Stimulated activated CD4-positive, alpha-beta T cell treated with anti-CD3 and anti-CD28 coated beads, Interleukin-2, amount 100 ng/mL, for 4 hours (primary cell): ENCODE measurements around the gene ANKFY1.
"Not testable (repeated sequence)": the region's sequence is repeated elsewhere in the genome, so short reads cannot be mapped to it uniquely, and the experiment has no call there.

Experiments
- DNase-seq: peaks from one replicate; pipeline ENCODE4 v3.0.0-alpha.2; 2020; ENCODE audit warnings: low read depth

Gene ANKFY1

GRCh38 chr17:4156750-4157381, 106.9 kb downstream of the ANKFY1 start:
- DNase-seq: no peak

GRCh38 chr17:4155980-4156620, 107.7 kb downstream of the ANKFY1 start:
- DNase-seq: no peak

DNA sequence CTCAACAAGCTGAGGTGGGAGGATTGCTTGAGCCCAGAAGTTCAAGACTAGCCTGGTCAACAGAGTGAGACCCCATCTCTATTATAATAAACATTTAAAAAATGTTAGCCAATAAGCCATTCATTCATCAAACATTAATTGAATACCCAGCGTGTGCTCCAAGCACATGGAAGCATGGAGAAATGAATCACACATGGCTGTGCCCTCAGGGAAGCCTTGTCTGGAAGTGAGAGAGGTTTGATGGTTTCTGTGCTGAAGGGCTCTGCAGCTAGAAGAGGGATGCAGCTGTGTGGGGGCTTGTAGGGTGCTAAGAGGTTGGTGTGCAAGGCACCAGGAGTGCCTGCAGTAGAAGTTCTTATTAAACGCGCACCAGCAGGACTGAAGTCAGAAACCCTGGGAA, 109.6 kb downstream of the ANKFY1 start:
- DNase-seq: no peak

- DNase-seq: no peak
Measured at GRCh38 chr17:4152471-4152870, 111.3 kb downstream of the ANKFY1 start.

- DNase-seq: no peak
Measured at GRCh38 chr17:4150096-4150495, 113.7 kb downstream of the ANKFY1 start.

- DNase-seq: no peak
Measured at GRCh38 chr17:4148611-4149308, 115.0 kb downstream of the ANKFY1 start.

GRCh38 chr17:4147751-4148310, 115.9 kb downstream of the ANKFY1 start:
- no peak for DNase-seq

DNA sequence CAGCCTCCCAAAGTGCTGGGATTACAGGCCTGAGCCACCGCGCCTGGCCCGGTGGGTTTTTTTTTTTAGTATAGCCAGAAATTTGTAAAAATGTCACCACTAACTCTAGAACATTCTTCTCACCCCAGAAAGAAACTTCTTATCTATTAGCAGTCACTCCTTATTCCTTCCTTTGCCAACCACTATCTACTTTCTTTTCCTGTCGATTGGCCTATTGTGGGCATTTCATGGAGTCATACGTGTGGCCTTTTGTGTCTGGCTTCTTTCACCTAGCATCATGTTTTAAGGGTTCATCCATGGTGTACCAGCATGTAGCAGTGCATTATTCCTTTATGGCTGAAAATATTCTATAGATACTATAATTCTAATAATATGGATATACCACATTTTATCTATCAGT, 117.1 kb downstream of the ANKFY1 start:
- no peak for DNase-seq

GRCh38 chr17:4144422-4144747, 119.4 kb downstream of the ANKFY1 start:
- DNase-seq: no peak

DNA sequence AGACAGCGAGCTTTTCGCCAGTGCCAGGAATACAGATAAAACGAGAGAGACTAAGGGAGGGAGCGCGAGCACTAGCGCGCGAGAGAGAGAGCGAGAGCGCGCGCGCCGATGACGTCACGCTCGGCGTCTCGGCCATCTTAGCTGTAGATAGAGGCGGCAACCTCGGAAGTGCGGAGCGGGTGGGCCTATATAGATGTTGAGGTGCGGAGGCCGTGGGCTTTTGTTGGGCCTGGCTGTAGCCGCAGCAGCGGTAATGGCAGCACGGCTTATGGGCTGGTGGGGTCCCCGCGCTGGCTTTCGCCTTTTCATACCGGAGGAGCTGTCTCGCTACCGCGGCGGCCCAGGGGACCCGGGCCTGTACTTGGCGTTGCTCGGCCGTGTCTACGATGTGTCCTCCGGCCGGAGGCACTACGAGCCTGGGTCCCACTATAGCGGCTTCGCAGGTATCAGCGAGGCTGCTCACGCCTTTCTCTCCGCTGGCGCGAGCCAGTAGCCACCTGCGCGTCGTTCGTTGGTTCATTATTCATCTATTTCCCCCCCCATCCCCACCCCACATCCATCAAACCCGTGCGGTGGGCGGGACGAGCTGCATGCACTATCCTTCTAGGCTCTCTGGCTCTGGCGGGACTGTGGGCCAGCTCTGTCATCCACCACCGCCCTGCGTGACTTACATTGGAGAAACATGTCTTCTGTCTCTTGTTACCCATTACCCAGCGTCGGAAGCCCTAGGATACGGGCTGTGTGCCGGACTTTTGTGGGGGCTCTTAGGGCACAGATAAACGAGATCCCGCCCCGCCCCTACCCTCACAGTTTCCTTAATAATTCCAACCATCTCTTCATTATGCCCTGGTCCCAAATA, 120.0 kb downstream of the ANKFY1 start:
- DNase-seq: peak; percentile 87

- peak; percentile 6 for DNase-seq
Measured at GRCh38 chr17:4142107-4142900, 121.5 kb downstream of the ANKFY1 start.

DNA sequence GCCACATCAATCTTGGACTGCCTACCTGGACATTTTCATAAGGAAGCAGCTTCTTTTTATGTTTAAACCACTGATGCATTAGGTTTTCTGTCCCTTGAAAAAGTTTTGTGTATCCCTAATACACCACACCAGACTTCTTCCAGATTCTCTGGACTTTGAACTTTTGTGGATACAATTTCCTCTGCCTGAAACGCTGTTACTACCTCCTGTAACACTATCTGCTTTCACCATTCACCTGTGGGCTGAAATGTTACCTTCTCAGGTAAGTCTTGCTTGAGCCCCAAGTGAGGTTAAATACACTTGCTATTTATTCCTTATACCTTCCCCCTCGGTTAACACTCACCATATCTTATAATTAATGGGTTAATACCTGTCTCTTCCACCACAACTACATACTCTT, 123.7 kb downstream of the ANKFY1 start:
- DNase-seq: no peak

DNA sequence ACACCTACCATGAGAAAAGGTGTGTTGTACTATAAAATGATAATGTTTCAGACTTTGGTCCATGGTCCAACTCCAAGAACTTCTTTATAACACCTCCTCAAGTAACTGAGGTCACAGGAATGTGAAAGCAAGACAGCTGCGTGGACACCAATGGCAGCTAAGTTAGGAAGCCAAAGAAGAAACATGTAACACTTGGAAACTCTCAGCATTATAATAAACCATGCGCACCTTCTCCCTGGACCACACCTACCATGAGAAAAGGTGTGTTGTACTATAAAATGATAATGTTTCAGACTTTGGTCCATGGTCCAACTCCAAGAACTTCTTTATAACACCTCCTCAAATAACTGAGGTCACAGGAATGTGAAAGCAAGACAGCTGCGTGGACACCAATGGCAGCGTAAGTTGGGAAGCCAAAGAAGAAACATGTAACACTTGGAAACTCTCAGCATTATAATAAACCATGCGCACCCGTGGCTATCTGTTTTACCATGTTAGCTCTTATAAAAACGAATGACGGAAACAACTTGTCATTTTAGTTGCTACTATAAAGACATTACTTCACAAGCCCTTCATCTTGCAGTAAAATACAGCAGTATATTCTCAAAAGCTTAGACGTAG, 124.8 kb downstream of the ANKFY1 start:
- not testable (repeated sequence) for DNase-seq

GRCh38 chr17:4136373-4136772, 127.4 kb downstream of the ANKFY1 start:
- no peak for DNase-seq

GRCh38 chr17:4135489-4135888, 128.3 kb downstream of the ANKFY1 start:
- DNase-seq: no peak

DNA sequence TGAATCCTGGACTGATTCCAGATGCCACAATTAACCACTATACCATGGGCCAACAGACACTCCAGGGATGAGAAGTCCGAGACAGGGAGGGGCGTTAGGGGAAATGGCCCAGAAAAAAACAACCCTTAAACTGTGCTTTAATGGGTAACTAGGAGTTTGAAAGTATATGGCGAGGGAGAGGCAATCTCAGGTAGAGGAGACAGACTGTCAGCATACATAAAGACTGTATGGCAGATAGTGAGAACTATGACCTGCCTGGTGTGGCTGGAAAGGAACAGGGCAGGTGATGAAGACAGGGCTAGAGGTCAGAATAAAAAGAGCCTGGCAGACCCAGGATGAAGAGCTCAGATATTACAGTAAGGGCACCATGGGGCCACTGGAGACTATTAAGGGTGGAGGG, 129.1 kb downstream of the ANKFY1 start:
- no peak for DNase-seq

GRCh38 chr17:4130715-4131114, 133.1 kb downstream of the ANKFY1 start:
- no peak for DNase-seq

DNA sequence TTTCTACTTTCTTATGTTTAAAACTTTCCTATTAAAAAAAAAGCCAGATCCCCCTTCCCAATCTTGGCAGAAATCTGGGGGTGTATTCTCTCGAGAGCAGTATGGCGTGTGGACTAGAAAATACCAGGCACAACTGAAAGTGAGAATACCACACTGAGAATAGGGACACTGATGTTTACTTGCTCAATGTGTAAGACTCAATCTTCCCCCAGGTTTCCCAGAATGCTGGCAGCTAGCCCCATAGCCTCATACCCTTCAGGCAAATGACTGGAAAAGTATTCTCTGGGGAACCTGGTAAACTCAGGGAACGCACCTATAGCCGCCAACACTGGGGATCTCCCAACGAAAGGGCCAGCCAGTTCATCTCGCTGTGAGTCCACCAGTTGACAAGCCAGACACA, 136.2 kb downstream of the ANKFY1 start:
- DNase-seq: no peak

GRCh38 chr17:4125552-4125951, 138.2 kb downstream of the ANKFY1 start:
- DNase-seq: no peak

- no peak for DNase-seq
Measured at GRCh38 chr17:4124999-4125398, 138.8 kb downstream of the ANKFY1 start.

DNA sequence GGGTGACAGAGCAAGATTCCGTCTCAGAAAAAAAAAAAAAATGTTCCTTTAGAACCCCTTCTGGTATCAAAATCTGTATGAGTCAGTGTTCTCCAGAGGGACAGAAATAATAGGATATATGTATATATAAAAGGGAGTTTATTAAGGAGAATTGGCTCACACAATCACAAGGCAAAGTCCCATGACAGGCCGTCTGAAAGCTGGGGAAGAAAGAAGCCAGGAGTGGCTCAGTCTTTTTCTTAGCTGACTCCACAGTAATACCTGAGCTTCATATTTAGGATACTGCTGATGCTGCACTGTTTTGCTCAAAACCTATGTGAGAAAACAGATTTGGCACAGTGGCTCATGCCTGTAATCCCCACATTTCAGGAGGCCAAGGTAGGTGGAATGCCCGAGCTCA, 143.4 kb downstream of the ANKFY1 start:
- no peak for DNase-seq
